Measurements from ENCODE around the gene SPTAN1. TPM values are rescaled to one million over a fixed set of nuclear protein-coding genes. Genes with fewer than 3 reads are reported as not detected.

SPTAN1 gene
- total RNA-seq, 1 experiment from 2014 or later, result 408 TPM

GRCh38 chr9:128617943-128618342, 65.6 kb downstream of the SPTAN1 start:
- Mint-ChIP-seq H3K27me3 (ENCODE audit: insufficient read depth, unreplicated experiment) (no peaks in the 10 kb centered on the region), H3K4me1 (ENCODE audit: low read depth, unreplicated experiment) (no peaks in the 10 kb centered on the region), H3K4me3 (ENCODE audit: unreplicated experiment) (no peak overlapping the region), H3K9me3 (ENCODE audit: unreplicated experiment) (no peaks in the 10 kb centered on the region), H3K27ac (ENCODE audit: unreplicated experiment) (no peak overlapping the region), H3K36me3 (ENCODE audit: insufficient read depth, unreplicated experiment) (peaks cover 95% of the 10 kb centered on the region)
- BruUV-seq (replicated peaks), result no TSS peak
- POLR2A ChIA-PET, result no interaction called here
- no peak for DNase-seq
- TF ChIP-seq, protein P1, sequence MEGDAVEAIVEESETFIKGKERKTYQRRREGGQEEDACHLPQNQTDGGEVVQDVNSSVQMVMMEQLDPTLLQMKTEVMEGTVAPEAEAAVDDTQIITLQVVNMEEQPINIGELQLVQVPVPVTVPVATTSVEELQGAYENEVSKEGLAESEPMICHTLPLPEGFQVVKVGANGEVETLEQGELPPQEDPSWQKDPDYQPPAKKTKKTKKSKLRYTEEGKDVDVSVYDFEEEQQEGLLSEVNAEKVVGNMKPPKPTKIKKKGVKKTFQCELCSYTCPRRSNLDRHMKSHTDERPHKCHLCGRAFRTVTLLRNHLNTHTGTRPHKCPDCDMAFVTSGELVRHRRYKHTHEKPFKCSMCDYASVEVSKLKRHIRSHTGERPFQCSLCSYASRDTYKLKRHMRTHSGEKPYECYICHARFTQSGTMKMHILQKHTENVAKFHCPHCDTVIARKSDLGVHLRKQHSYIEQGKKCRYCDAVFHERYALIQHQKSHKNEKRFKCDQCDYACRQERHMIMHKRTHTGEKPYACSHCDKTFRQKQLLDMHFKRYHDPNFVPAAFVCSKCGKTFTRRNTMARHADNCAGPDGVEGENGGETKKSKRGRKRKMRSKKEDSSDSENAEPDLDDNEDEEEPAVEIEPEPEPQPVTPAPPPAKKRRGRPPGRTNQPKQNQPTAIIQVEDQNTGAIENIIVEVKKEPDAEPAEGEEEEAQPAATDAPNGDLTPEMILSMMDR (IDR thresholded peaks at IDR 0.05; ENCODE audit: insufficient read depth in 1 of 2, low read depth in 1 of 2, low read length in 1 of 2, severe bottlenecking in 1 of 2, unreplicated experiment in 1 of 2), result no peak
- H3K9me3 ChIP-seq, result no peaks in the 10 kb centered on the region
- intact Hi-C loops (cut with micrococcal nuclease; ENCODE audit: unreplicated experiment), result no loop called here
- H3K4me1 ChIP-seq, result no peaks in the 10 kb centered on the region
- no peaks in the 10 kb centered on the region for H3K27me3 ChIP-seq (replicated peaks; ENCODE audit: control insufficient read depth, insufficient read depth, low read length)
- peaks cover 13% of the 10 kb centered on the region for H3K36me3 ChIP-seq (ENCODE audit: control insufficient read depth, insufficient read depth, low read length)
- H3K4me3 ChIP-seq (ENCODE audit: low read depth, low read length), result no peak overlapping the region
- CTCF ChIA-PET, result interaction anchor here (0.6 kb wide), 1 partner anchor 174 kb away, joined by 4 read pairs; no protein-coding TSS in a partner anchor

DNA sequence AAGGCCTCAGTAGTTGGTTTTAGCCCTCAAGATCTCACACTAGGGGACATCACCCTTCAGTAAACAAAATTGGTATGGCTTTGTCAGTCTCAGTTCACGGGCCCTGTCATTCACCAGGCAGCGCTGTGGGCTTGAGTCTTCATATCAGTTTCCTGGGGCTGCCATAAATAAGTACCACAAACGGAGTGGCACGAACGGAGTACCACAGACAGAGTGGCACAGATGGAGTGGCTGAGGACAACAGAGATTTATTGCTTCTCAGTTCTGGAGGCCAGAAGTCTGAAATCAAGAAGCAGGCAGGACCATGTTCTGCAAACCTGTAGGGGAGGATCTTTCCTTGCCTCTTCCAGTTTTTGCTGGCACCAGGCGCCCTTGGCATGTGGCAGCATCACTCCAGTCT, 66.7 kb downstream of the SPTAN1 start:
- Mint-ChIP-seq H3K4me3 (ENCODE audit: unreplicated experiment) (no peak overlapping the region), H3K4me1 (ENCODE audit: low read depth, unreplicated experiment) (no peaks in the 10 kb centered on the region), H3K27me3 (ENCODE audit: insufficient read depth, unreplicated experiment) (no peaks in the 10 kb centered on the region), H3K9me3 (ENCODE audit: unreplicated experiment) (no peaks in the 10 kb centered on the region), H3K36me3 (ENCODE audit: insufficient read depth, unreplicated experiment) (peaks cover 93% of the 10 kb centered on the region), H3K27ac (ENCODE audit: unreplicated experiment) (no peak overlapping the region)
- no peaks in the 10 kb centered on the region for H3K27me3 ChIP-seq (replicated peaks; ENCODE audit: control insufficient read depth, insufficient read depth, low read length)
- ChIA-PET POLR2A (no interaction called here), CTCF (no interaction called here)
- no peak for DNase-seq
- no peaks in the 10 kb centered on the region for H3K4me1 ChIP-seq
- TF ChIP-seq, protein P1 (IDR thresholded peaks at IDR 0.05; ENCODE audit: insufficient read depth in 1 of 2, low read depth in 1 of 2, low read length in 1 of 2, severe bottlenecking in 1 of 2, unreplicated experiment in 1 of 2), result no peak
- BruUV-seq (replicated peaks), result no TSS peak
- no peaks in the 10 kb centered on the region for H3K9me3 ChIP-seq
- peaks cover 13% of the 10 kb centered on the region for H3K36me3 ChIP-seq (ENCODE audit: control insufficient read depth, insufficient read depth, low read length)
- H3K4me3 ChIP-seq (ENCODE audit: low read depth, low read length), result no peak overlapping the region
- intact Hi-C loops (cut with micrococcal nuclease; ENCODE audit: unreplicated experiment), result no loop called here

- POLR2A ChIA-PET, result no interaction called here
These were observed 67.4 kb downstream of the SPTAN1 start for GRCh38 chr9:128619779-128620178.

More at GRCh38 chr9:128619779-128620178, 67.4 kb downstream of the SPTAN1 start:
- no peaks in the 10 kb centered on the region for H3K9me3 Mint-ChIP-seq (ENCODE audit: unreplicated experiment)
- peaks cover 16% of the 10 kb centered on the region for H3K36me3 ChIP-seq (ENCODE audit: control insufficient read depth, insufficient read depth, low read length)
- no peaks in the 10 kb centered on the region for H3K27me3 Mint-ChIP-seq (ENCODE audit: insufficient read depth, unreplicated experiment)
- H3K4me3 ChIP-seq (ENCODE audit: low read depth, low read length), result no peak overlapping the region
- H3K36me3 Mint-ChIP-seq (ENCODE audit: insufficient read depth, unreplicated experiment), result peaks cover 93% of the 10 kb centered on the region
- no peaks in the 10 kb centered on the region for H3K4me1 ChIP-seq
- H3K4me3 Mint-ChIP-seq (ENCODE audit: unreplicated experiment), result no peak overlapping the region
- no peaks in the 10 kb centered on the region for H3K4me1 Mint-ChIP-seq (ENCODE audit: low read depth, unreplicated experiment)
- no peaks in the 10 kb centered on the region for H3K27me3 ChIP-seq (replicated peaks; ENCODE audit: control insufficient read depth, insufficient read depth, low read length)
- H3K27ac Mint-ChIP-seq (ENCODE audit: unreplicated experiment), result no peak overlapping the region
- no peaks in the 10 kb centered on the region for H3K9me3 ChIP-seq
- no TSS peak for BruUV-seq (replicated peaks)
- CTCF ChIA-PET, result no interaction called here
- intact Hi-C loops (cut with micrococcal nuclease; ENCODE audit: unreplicated experiment), result no loop called here
- TF ChIP-seq, protein P1 (IDR thresholded peaks at IDR 0.05; ENCODE audit: insufficient read depth in 1 of 2, low read depth in 1 of 2, low read length in 1 of 2, severe bottlenecking in 1 of 2, unreplicated experiment in 1 of 2), result no peak
- DNase-seq, result no peak
